Liver (tissue), 3 donors: Measurements from ENCODE around the gene NFYC.

Experiments used
- CTCF ChIP-seq: fragments of 150-350 bp; IDR thresholded peaks from 2 replicates; pipeline ENCODE4 v1.5.1; 2017; ENCODE audit warnings: improper control_type of control experiment, low read depth, low read length; ENCODE audit not compliant: missing input control
- GABPA ChIP-seq, 2 donors: IDR thresholded peaks in 1 of 2; conservative IDR thresholded peaks in 1 of 2; 2 replicates each; pipeline ENCODE4 v1.6.1; 2016; ENCODE audit warnings: antibody characterized with exemption in 2 of 2, mild to moderate bottlenecking in 1 of 2, moderate library complexity in 1 of 2
- JUND ChIP-seq, 2 donors: IDR thresholded peaks; 2 replicates each; pipeline ENCODE4 v1.6.1; 2016; ENCODE audit warnings: antibody characterized with exemption in 2 of 2
- RAD21 ChIP-seq, 2 donors: IDR thresholded peaks; 2 replicates each; pipeline ENCODE4 v1.6.1; 2016; ENCODE audit warnings: antibody characterized with exemption in 2 of 2, mild to moderate bottlenecking in 2 of 2
- RXRA ChIP-seq, 2 donors: IDR thresholded peaks; 2 replicates each; pipeline ENCODE4 v1.6.1; 2017 to 2018; ENCODE audit warnings: antibody characterized with exemption in 2 of 2, mild to moderate bottlenecking in 1 of 2
- TAF1 ChIP-seq: conservative IDR thresholded peaks from 2 replicates; pipeline ENCODE4 v1.6.1; 2016; ENCODE audit warnings: antibody characterized with exemption, mild to moderate bottlenecking
- YY1 ChIP-seq: IDR thresholded peaks from 2 replicates; pipeline ENCODE4 v1.6.1; 2016; ENCODE audit warnings: antibody characterized with exemption, mild to moderate bottlenecking
- TF ChIP-seq, protein P1 (sequence below): IDR thresholded peaks from 2 replicates; pipeline ENCODE4 v1.6.1; 2016; ENCODE audit warnings: antibody characterized with exemption
- TF ChIP-seq, protein P2 (sequence below): IDR thresholded peaks from 2 replicates; pipeline ENCODE4 v1.6.1; 2016; ENCODE audit warnings: antibody characterized with exemption
- donor health status: healthy.
- donor health status: healthy.

DNA sequence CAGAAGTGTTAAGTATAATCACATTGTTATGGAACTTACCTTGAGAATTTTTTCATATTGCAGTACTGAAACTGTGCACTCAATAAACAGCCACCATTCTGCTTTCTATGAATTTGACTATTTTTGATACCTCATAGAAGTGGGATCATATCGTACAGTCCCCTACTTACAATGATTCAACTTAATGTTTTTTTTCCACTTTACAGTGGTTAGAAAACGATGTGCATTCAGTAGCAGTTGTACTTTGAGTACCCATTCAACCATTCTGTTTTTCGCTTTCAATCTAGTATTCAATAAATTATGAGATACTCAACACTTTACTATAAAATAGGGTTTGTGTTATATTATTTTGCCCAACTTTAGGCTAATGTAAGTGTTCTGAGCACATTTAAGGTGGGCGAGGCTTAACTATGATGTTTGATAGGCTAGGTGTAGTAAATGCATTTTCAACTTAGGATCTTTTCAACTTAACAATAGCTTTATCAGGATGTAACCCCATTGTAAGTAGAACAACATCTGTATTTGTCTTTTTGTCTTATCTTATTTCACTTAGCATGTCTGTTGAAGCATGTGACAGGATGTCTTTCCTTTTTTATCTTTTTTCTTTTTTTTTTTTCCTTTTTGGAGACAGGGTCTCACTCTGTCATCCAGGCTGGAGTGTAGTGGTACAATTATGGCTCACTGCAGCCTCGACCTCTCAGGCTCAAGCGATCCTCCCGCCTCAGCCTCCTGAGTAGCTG is 49.7 kb downstream of the NFYC start:
- TF ChIP-seq CTCF (no peak), TAF1 (no peak), GABPA (IDR thresholded peaks at IDR 0.05 in 1 of 2, conservative IDR thresholded peaks at IDR 0.05 in 1 of 2) (no peak), YY1 (no peak), RAD21 (IDR thresholded peaks at IDR 0.05) (no peak), RXRA (IDR thresholded peaks at IDR 0.05) (no peak), JUND (IDR thresholded peaks at IDR 0.05) (no peak)
- TF ChIP-seq, protein P1, sequence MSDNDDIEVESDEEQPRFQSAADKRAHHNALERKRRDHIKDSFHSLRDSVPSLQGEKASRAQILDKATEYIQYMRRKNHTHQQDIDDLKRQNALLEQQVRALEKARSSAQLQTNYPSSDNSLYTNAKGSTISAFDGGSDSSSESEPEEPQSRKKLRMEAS = no peak
- TF ChIP-seq, protein P2, sequence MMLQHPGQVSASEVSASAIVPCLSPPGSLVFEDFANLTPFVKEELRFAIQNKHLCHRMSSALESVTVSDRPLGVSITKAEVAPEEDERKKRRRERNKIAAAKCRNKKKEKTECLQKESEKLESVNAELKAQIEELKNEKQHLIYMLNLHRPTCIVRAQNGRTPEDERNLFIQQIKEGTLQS = no peak
